Measurements from ENCODE around the gene AQP11.

GRCh38 chr11:77604281-77604680 lies 14.5 kb downstream of the AQP11 start:
- TF ChIP-seq RAD21 (IDR thresholded peaks at IDR 0.05; ENCODE audit: low read length) (no peak), CTCF (conservative IDR thresholded peaks at IDR 0.05; ENCODE audit: low read depth, low read length) (no peak), CEBPB (IDR thresholded peaks at IDR 0.05; ENCODE audit: low read depth, low read length) (no peak), POLR2A (IDR thresholded peaks at IDR 0.05; ENCODE audit: low read depth, low read length) (no peak), MXI1 (IDR thresholded peaks at IDR 0.05; ENCODE audit: borderline replicate concordance, low read depth, low read length) (no peak), SMC3 (IDR thresholded peaks at IDR 0.05; ENCODE audit: low read depth, low read length) (no peak), BHLHE40 (IDR thresholded peaks at IDR 0.05; ENCODE audit: low read depth, low read length) (no peak), NFE2L2 (IDR thresholded peaks at IDR 0.05; ENCODE audit: low read depth, low read length) (no peak), ELK1 (IDR thresholded peaks at IDR 0.05; ENCODE audit: borderline replicate concordance, low read depth, low read length) (no peak), FOS (IDR thresholded peaks at IDR 0.05; ENCODE audit: low read depth, low read length) (no peak), RCOR1 (IDR thresholded peaks at IDR 0.05; ENCODE audit: insufficient replicate concordance, low read length) (no peak), USF2 (IDR thresholded peaks at IDR 0.05; ENCODE audit: low read depth, low read length) (no peak), MAFK (IDR thresholded peaks at IDR 0.05; ENCODE audit: low read depth, low read length) (peak; percentile 32; the same call in 1 of the 2 replicates)
